ENCODE data around the gene RTL10. TPM values are rescaled to one million over a fixed set of nuclear protein-coding genes. Genes with fewer than 3 reads are reported as not detected.

RTL10 gene
- total and polyA plus RNA-seq, 2 of the 8 experiments (the other 6 are each of a cell fraction or from before 2014, with no cell fraction given): 11.5 to 18.8 TPM

GRCh38 chr22:19903513-19903912, 48.8 kb upstream of the RTL10 start:
- Histone ChIP-seq H3K4ac (replicated peaks; ENCODE audit: insufficient read length, low read depth, low read length) (no peak overlapping the region), H2AFZ (ENCODE audit: low read length) (no peak overlapping the region), H3K4me2 (ENCODE audit: insufficient read depth in 1 of 2, low read depth in 2 of 2, low read length in 2 of 2) (peak overlapping the region in 1 of 2 experiments; percentile 6; a peak in 1 of 4 replicates), H4K20me1 (replicated peaks in 1 of 2; ENCODE audit: control insufficient read depth in 1 of 2, insufficient read depth in 2 of 2, low read length in 2 of 2) (no peaks in the 10 kb centered on the region), H3K18ac (ENCODE audit: extremely low read depth, low read length) (no peak overlapping the region), H3K56ac (replicated peaks; ENCODE audit: insufficient read length, low read depth, low read length) (no peak overlapping the region), H2BK20ac (ENCODE audit: low read length) (no peak overlapping the region), H2BK120ac (replicated peaks; ENCODE audit: low read depth, low read length) (no peak overlapping the region), H2BK15ac (ENCODE audit: low read length) (peak overlapping the region; percentile 81; the same call in 1 of the 2 replicates), H3K9me3 (ENCODE audit: insufficient read depth in 2 of 2, low read depth in 1 of 2, low read length in 1 of 2) (no peaks in the 10 kb centered on the region), H4K8ac (ENCODE audit: extremely low read depth, insufficient read depth, low read length) (no peak overlapping the region), H4K5ac (ENCODE audit: insufficient read length, low read depth, low read length) (no peak overlapping the region), H3K27me3 (replicated peaks in 1 of 4; ENCODE audit: control insufficient read depth in 3 of 4, extremely low read depth in 1 of 4, insufficient read depth in 3 of 4, low read length in 3 of 4) (no peaks in the 10 kb centered on the region; a peak in 1 of 7 replicates), H4K91ac (replicated peaks; ENCODE audit: insufficient read length, low read length) (peak overlapping the region; percentile 35), H3K79me2 (ENCODE audit: control insufficient read depth in 1 of 2, insufficient read depth in 2 of 2, low read length in 2 of 2) (no peaks in the 10 kb centered on the region), H3K4me3 (ENCODE audit: extremely low read depth in 1 of 4, insufficient read depth in 2 of 4, low read depth in 3 of 4, low read length in 4 of 4) (no peak overlapping the region), H2AK5ac (ENCODE audit: low read depth, low read length) (no peak overlapping the region; the same call in 1 of the 2 replicates), H3K23me2 (ENCODE audit: low read depth, low read length) (no peaks in the 10 kb centered on the region), H3K27ac (ENCODE audit: low read depth, low read length) (no peak overlapping the region), H3K4me1 (replicated peaks in 1 of 4; ENCODE audit: control insufficient read depth in 3 of 4, insufficient read depth in 4 of 4, low read length in 3 of 4) (peaks cover 5 to 12% (median 12%) of the 10 kb centered on the region in 4 experiments), H2BK5ac (ENCODE audit: low read depth, low read length) (no peak overlapping the region), H3K14ac (ENCODE audit: insufficient read length) (no peak overlapping the region), H2BK12ac (ENCODE audit: low read depth, low read length) (peak overlapping the region; percentile 60), H3K9ac (replicated peaks in 1 of 4; ENCODE audit: extremely low read depth in 1 of 4, low read depth in 3 of 4, low read length in 3 of 4) (no peak overlapping the region), H3K23ac (ENCODE audit: insufficient read length) (no peak overlapping the region), H3K36me3 (ENCODE audit: control insufficient read depth in 2 of 4, insufficient read depth in 4 of 4, low read length in 3 of 4) (no peaks in the 10 kb centered on the region), H3K79me1 (ENCODE audit: low read depth, low read length) (no peaks in the 10 kb centered on the region)
- FAIRE-seq: no peak
- ChIA-PET POLR2A (ENCODE audit: partially characterized antibody) (interaction anchor here (0.8 to 1.1 kb wide), 4 partner anchors 16 to 157 kb away, joined by 3 to 5 read pairs (median 3); no protein-coding TSS in a partner anchor), CTCF (ENCODE audit: partially characterized antibody) (interaction anchor here (0.8 to 10.1 kb wide), 14 partner anchors 9 to 224 kb away, joined by 3 to 69 read pairs (median 4); partner anchors contain the start of genes GNB1L, GP1BB and RTL10)
- WGBS, 2 experiments (ENCODE audit: extremely low coverage in 1 of 2, insufficient coverage in 1 of 2, insufficient read length in 1 of 2, insufficient replicate concordance in 2 of 2, low coverage in 1 of 2, low lambda C conversion rate in 2 of 2, missing lambda C conversion rate in 1 of 2): 78% methylated on average over 11 of the region's 12 CpGs; no CpG with 5 or more reads in 1 of the 2 experiments
- TF ChIP-seq, protein P1, sequence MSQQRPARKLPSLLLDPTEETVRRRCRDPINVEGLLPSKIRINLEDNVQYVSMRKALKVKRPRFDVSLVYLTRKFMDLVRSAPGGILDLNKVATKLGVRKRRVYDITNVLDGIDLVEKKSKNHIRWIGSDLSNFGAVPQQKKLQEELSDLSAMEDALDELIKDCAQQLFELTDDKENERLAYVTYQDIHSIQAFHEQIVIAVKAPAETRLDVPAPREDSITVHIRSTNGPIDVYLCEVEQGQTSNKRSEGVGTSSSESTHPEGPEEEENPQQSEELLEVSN (IDR thresholded peaks at IDR 0.05): no peak
- no peak for TF ChIP-seq CBX5 (IDR thresholded peaks at IDR 0.05; ENCODE audit: low read depth, low read length)
- TF ChIP-seq SIN3A (conservative IDR thresholded peaks at IDR 0.05 in 1 of 2, IDR thresholded peaks at IDR 0.05 in 1 of 2; ENCODE audit: low read depth in 1 of 2, low read length in 2 of 2): no peak
- TF ChIP-seq CTBP2 (IDR thresholded peaks at IDR 0.05; ENCODE audit: borderline replicate concordance, insufficient read depth, insufficient read length, low read length): no peak
- TF ChIP-seq TCF12 (IDR thresholded peaks at IDR 0.05; ENCODE audit: low read depth, low read length): no peak
- no peak for TF ChIP-seq SP1 (IDR thresholded peaks at IDR 0.05; ENCODE audit: low read depth, low read length)
- TF ChIP-seq POLR2A (IDR thresholded peaks at IDR 0.05; ENCODE audit: control extremely low read depth in 1 of 2, low read depth in 2 of 2, low read length in 2 of 2): no peak
- peak in 1 of 2 experiments; percentile 61 for DNase-seq (ENCODE audit: low read depth in 1 of 2, low spot score in 2 of 2)
